HG02840 (cell line): ENCODE results near the gene CRYZ.

Experiments used
- ATAC-seq: cut with Tn5 transposase; IDR thresholded peaks from one replicate; pipeline ENCODE4 v1.9.1; 2021; ENCODE audit warnings: mild to moderate bottlenecking, moderate library complexity, moderate number of reproducible peaks; ENCODE audit not compliant: unreplicated experiment, low FRiP score

The CRYZ gene

DNA sequence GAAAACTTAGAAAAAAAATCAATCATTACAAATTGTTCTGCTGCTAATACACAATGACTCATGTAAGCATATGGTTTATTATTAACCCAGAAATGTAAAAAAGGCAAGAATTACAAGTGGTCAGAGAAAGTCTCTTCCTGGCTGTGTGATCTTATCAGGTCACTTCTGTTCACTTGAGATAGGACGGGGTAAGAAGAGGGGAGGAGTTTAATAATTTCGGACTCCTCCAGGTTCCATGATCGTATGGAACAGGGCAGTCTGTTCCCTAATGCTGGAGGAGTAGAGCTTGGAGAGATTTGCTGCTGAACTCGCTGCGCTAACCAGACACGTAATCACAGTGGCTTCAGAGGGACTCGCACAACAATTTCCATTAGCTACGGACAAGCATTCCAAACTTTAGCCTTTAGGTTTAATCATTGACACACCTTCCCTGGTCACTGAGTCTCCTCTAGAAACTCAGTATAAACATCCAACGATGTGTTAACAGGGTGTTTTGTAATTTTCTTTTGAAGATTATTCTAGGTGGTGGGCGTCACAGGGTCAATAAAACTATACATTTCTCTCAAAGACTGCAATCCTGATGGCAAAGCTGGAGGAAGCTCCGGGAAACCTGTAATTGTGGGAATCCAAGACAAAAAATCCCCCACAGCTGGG lies 1.3 kb downstream of the CRYZ start:
- ATAC-seq = peak; percentile 25

DNA sequence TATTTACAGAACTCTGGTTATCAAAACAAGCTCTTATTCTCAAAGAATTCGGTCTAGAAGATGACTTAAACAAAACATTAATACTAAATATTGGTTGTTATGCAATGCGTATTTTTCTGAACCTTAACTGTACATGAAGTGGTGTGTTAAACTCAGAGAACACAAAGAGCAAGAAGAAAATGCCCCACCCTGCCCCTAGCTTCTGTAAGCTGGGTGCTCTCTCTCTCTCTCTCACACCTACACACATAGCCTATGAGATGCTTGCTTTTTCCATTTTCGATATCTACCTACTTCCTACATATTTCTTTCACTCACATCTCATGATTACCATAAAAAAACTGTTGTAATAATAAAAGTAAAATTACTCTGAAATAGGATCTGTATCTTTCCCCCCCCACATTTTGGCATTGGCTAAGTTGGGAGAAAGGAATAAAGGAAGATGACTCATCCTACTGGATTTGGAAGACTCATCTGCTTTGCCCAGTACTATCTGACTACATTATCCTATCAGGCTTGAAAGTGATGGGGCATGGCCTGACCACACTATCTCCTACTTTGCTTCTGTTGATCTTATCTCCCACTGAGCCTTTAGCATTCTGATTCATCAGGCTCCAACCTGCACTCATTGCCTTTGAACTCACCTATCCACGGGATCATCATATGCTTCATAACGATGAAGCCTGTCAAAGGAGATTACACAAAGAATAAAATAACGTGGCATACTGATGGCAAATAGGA lies 2.9 kb downstream of the CRYZ start:
- no peak for ATAC-seq

DNA sequence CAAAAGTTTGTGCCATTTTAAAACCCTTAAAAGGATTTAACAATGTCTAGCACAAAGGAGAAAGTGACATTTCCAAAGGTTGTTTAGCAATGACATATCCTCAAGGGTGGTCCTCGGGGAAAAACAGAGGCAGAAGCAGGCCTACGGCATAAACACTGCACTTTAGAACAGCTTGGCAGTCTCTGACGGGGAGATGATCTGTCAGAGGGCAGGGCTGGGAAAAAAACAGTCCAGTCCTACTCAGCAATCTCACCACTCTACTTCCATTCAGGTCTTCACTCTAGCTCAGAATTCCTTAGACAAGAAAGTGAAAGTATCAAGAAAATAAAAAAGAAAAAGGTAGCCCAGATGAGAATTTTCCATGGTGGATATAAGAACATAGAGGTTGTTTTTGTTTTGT lies 4.1 kb downstream of the CRYZ start:
- no peak for ATAC-seq

DNA sequence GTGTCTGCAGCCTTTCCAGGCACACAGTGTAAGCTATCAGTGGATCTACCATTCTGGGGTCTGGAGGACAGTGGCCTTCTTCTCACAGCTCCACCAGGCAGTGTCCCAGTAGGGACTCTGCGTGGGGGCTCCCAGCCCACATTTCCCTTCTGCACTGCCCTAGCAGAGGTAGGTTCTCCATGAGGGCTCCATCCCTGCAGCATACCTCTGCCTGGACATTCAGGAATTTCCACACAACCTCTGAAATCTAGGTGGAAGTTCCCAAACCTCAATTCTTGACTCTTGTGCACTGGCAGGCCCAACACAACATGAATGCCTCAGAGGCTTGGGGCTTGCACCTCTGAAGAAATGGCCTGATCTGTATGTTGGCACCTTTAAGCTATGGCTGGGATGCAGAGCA lies 6.8 kb downstream of the CRYZ start:
- ATAC-seq = no peak

DNA sequence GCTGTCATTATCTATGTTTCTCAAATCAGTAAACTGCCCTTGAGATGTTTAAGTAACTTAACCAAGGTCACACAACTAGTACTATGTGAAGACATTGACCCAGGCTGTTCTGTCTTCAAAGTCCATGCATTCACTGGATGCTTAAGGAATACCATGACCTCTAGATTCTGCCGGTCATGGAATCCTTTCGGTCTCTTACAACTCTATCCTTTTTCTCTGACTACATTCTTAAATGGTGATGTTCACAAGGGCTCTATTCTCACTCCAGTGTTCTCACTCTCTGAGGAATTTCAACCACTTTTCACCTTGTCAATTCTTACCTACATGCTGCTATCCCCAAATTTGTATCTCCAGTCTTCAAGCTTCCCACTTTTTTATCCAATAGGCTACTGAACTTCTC lies 15.2 kb downstream of the CRYZ start:
- no peak for ATAC-seq

DNA sequence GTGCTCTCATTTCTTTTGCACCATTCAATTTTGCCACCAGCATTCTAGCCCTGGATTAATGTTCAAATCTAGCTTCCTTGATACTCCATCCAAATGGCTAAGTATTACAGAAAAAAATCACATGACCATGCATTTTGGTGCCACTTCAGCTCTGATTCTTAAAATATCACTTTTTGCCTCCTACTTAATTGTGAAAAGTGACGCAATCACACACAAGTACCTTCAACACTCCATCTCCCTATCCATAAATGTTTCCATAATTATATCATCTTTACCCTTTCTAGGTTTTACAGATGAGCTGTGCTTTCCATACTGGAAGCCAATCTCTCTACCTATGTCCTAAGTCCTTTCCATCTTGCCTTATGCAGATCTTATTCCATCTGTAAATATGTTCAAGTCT lies 16.0 kb downstream of the CRYZ start:
- no peak for ATAC-seq

DNA sequence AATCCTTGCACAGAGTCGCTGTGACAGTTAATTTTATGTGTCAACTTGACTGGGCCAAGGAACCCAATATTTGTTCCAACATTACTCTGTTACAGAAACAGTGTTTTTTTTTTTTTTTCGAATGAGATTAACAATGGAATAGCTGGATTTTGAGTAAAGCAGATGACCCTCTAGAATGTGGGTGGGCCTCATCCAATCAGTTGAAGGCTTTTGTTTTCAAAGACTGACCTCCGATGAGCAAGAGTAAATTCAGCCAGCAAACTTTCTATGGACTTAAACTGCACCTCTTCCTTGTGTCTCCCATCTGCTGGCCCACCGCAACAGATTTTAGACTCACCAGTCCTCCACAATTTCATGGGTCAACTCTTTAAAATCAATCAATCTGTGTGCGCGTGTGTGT lies 17.0 kb downstream of the CRYZ start:
- ATAC-seq = no peak

DNA sequence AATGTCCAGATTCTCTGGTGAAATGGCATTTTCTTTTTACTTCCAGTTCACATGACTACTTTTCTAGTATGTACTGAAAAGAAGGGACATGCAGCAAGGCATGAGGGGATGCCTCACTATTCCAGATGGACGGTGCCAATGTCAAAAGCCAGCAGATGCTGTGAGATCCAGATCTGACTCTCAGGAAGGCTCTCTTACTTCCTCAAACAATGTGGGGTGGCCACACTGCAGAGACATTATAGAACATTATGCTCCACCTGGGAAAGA lies 17.7 kb downstream of the CRYZ start:
- ATAC-seq = no peak

DNA sequence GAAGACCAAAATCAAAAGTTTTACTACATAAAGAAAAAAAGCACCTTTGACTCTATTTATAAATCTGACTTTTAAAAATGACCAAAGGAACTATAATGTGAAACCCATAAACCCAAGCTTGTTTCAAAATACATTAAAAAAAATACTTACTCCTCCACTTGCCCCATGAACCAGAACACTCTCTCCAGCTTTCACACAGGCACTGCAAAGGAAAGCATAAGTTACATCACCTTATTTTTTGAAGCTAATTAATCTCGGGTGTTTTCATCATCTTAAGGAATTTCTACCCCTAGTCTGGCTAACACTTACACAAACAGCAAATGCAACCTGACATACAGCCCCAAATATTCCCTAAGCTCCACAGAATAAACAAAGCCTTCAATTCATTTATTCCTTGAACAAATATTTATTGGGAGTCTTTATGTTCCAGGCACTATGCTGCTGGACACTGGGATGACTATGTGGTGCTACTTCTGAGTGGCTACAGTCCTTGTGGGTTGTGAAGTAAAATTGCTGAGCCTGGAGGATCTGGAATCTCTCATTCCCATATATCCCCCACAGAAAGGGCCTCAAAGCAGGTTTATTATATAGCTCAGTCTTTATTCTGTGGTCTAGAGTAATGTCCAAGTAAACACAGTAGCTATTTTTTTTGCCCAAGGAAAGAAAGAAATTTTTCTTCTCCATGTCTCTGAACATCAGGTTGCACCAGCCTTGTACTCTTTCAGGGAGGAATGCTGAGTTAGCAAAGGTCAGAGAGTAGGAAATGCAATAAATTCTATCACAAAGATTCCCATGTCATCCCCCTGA lies 18.2 kb downstream of the CRYZ start:
- peak; percentile 58 for ATAC-seq

DNA sequence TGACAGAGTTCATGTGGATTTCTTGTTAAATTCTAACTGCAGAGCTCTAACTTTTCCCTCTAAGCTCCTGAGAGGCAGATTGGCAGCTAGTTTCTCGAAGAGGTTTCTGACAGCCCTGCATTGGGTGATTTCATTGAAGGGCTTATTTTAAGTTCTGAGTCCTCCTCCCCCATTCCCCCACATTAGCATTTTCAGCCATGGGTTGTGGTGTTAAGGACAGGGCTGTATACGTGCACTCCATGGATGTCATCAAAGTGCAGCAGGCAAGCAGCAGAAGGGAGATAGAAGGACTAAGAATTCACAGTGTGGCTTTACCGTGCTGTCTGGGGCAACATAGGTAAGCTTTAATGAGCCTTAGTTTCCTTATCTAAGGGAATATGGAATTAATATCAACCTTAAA lies 19.0 kb downstream of the CRYZ start:
- ATAC-seq = peak; percentile 31

DNA sequence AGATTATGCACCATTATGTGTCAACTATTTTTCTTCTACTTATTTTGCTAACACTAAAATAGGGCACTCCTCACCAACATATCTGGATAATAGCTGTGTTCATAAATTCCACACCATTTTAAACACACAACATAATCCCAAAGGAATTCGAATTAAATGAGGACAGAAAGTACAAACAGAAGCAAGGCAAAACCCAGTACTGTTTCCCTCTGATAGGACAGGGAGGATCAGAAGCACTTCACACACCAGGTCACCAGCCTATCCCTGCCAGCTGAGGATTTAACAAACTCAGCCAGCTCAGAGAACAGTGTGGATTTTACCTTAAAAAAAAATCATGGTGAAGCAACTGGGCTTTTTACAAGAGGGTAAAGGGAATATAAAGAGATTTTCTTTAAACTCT lies 20.0 kb downstream of the CRYZ start:
- ATAC-seq = no peak

DNA sequence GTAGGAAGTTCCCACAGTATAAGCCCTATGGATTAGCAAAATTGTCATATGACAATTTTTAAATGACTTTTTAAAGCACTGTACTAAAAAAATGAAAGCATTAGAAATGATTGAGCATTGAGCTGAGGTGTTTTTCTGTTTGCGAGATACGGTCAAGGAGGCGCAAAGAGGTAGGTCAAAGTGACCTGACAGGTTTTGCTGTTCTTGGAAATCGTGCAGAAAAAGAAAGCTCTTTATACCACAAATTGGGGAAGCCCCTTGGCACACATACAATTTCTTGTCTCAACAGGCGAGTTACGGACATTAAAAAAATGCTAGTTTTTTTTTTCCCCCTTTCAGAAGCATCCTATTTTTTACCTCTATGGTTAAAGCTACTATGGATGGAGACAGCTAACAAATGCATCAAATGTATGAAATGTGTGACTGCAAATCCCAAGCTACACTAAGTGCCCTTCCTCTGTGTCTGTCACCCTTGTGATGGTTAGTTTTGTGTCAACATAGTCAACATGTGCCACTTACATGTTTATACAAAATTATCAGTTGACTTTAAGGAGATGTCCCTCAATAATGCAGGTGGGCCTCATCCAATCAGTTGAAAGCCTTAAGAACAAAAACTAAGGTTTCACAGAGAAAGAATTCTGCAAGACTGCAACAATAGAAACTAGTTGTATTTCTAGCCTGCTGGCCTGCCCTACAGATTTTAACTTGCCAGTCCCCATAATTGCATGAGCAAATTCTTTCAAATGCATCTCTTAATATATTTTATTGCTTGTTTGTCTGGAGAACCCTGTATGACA lies 29.3 kb downstream of the CRYZ start:
- ATAC-seq = no peak

DNA sequence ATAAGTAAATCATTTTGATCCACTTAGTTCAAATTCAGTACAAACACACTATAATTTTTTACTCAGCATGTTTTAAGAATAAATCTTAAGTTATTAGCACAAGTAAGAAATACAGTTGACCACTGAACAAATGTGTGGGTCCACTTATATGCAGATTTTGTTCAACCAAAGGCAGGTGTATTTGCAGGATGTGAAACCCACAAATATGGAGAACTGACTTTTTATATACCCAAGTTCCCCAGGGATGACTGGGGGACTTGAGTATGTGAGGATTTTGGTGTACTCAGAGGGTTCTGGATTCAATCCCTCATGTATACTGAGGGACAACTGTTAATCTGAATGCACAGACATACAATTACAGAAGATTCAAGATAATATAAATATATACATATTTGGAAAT lies 33.5 kb downstream of the CRYZ start:
- ATAC-seq = no peak

DNA sequence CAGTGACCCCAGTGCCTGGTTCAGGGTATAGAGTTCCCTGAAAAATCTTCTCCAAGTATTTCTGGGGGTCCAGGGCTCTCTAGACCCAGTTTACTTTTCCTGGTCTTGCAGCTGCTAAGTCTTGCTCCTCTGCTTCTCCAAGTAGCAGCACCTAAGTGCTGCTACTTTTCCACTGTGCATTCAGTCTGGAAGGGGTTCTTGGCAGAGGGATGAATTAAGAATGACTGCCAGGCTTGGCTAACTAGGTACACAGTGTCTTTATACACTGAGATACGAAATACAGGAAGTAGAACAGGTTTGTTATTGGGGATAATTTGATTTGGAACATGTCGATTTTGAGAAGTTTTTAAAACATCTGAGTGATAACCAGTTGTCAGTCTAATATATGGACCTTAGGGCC lies 35.0 kb downstream of the CRYZ start:
- ATAC-seq = no peak

DNA sequence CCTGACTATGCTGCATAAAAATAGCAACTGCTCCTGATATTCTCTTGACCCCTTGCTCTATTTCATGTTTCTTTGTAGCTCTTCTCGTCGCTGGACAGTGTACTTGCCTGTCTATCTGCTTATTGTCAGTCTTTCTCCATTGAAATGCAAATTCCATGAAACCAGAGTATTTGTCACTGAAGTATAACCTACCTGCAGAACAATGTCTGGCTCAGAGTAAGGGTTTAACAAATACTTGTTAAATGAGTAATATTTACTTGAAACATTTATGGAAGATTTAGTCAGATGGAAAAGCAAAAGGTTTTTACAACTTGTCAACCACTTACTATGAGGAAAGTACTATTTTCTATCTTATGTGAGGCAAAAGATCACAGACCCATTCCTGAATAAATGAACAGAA lies 39.4 kb downstream of the CRYZ start:
- ATAC-seq = no peak

DNA sequence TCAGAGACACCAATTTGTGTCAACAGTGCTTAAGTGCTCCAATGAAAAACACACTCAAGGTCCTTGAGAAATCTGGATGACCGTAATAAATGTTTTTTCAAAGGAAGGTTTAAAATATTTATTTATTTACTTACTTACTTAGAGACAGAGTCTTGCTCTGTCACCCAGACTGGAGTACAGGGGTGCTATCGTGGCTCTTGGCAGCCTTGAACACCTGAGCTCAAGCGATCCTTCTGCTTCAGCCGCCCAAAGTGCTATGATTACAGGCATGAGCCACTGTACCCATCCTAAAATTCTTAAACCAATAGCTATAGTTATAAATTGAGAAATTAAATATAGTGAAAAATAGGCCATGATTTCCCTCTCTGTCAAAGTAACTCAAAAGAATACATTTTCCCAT lies 41.9 kb downstream of the CRYZ start:
- ATAC-seq = no peak

DNA sequence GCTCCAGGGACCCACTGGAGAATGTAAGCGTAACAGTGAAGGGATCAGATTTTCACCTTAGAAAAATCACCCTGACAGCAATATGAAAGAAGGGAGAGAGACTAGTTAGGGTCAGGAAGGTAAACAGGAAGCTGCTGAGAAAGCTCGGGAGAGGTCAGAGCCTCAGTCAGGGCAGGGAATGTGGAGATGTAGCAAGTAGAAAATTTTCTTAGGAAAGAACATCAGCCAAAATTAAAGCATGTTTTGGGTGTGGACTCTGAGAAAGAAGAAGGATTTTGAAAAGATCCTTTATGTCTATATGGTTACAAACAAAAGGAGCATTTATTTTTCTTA lies 42.5 kb downstream of the CRYZ start:
- no peak for ATAC-seq

DNA sequence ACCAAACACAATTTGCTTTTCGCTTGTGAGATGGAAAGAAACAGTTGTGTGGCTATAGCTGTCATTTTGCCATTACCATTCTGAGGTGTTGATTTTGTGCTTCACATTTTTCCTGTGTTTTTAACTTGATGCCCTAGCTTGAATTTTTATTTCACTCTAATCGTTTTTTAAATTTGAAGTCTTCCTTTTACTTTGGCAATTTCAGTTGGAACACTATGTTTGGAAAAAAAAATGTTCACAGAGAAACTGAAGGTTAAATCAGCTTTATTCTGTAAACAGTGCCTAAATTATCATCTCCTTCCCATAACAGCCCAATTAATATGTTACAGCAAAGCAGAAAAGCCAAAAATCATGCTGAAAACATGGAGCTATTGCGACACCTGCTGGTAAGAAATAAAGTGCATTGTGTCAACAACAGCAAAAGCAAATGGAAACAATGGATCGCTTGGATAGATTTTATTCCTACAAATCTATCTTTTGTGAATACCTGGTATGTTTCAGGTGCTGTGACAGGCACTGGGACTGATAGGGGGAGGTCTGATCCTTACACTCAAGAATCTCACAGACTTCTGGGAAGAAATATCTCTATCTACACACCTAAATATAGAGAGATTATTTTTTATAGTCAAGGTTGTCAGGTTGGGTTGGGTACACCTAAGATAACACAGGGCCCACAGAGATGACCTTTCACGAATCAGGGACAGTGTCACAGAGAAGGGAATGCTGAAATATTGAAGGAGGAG lies 43.1 kb downstream of the CRYZ start:
- ATAC-seq = no peak

DNA sequence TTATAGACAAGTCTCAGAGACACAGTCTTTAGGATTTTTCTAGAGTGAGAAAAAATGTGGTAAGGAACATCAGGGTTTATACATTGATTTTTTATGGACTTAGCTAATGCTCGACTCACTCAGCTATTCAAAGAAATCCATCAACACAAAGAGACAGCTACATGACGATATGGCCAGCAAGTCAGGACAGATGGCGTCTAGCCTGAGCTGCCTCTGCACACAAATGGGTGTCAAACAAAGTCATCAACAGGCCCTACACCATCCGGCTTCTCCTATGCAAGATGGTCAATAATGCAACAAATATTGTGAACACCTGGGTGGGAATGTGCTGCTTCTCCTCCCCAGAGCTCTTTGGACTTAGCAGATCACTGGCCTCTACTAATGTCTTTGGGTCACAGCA lies 45.9 kb downstream of the CRYZ start:
- no peak for ATAC-seq

DNA sequence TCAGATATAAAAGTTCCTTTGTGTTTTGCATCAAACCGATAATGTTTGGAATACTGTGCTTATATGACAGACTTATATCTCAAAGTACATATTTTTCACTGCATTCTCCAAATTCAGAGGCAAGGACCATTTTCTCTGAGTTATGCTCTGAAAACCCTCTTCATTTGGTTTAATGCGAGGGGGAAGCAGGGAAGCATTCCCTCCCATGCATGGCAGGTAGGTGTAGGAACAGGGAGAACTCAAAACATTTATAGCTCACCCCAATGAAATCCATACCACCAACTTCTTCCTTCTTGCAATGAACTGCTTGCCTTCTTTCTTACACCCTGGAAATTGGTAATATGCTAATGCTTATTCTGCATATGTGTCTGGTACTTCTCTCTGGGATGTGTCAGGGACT lies 48.5 kb downstream of the CRYZ start:
- no peak for ATAC-seq

DNA sequence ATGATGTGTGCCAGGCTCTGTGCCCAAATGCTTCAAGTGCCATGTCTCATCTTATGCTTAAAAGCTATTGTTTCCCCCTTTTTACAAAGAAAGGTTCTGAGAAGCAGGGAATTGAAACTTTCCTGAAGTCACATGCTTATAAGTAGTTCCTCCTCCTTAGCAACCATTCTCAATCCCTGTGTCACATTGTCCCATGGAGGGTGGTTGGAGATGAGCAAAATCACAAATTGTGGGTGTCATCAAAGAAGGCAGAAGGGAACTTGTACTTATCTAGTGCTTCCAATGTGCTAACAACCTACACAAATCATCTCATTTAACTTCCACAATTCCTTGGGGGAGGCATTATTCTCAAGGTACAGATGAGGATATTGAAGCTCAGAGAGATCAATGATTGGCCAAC lies 49.2 kb downstream of the CRYZ start:
- ATAC-seq = no peak
